GM12878 (cell line): Measurements from ENCODE around the gene CHCHD3.

Experiments
- ASH2L ChIP-seq: fragments of 300-600, 200-600 bp; sonication (generic); IDR thresholded peaks from 2 replicates; pipeline ENCODE4 v1.6.1; 2017; ENCODE audit warnings: low read depth, mild to moderate bottlenecking, borderline replicate concordance
- ATF3 ChIP-seq: IDR thresholded peaks from 2 replicates; pipeline ENCODE4 v1.6.1; 2011; ENCODE audit warnings: low read depth, mild to moderate bottlenecking, low read length, moderate library complexity, borderline replicate concordance; ENCODE audit errors: extremely low read depth
- BMI1 ChIP-seq: fragments of 450-650 bp; IDR thresholded peaks from 2 replicates; pipeline ENCODE4 v1.6.1; 2016; ENCODE audit warnings: mild to moderate bottlenecking, moderate library complexity, borderline replicate concordance
- CTCF ChIP-seq, 3 experiments: IDR thresholded peaks in 2 of 3; conservative IDR thresholded peaks in 1 of 3; 2 replicates each; pipeline ENCODE4 v1.5.1; 2011; ENCODE audit warnings: low read depth in 3 of 3, low read length in 3 of 3, mild to moderate bottlenecking in 3 of 3, control low read depth in 2 of 3, moderate library complexity in 2 of 3, inconsistent platforms in 1 of 3, mixed read lengths in 1 of 3; ENCODE audit not compliant: control insufficient read depth in 2 of 3, insufficient read depth in 1 of 3; ENCODE audit errors: extremely low read depth in 1 of 3
- HDAC2 ChIP-seq: fragments of 200-600 bp; sonication (generic); IDR thresholded peaks from 2 replicates; pipeline ENCODE4 v1.6.1; 2017
- JUND ChIP-seq: IDR thresholded peaks from 2 replicates; pipeline ENCODE4 v1.6.1; 2012; ENCODE audit warnings: low read depth, mild to moderate bottlenecking, low read length, improper control_type of control experiment, moderate library complexity
- KLF5 ChIP-seq: fragments of 450-650 bp; IDR thresholded peaks from 2 replicates; pipeline ENCODE4 v1.6.1; 2014; ENCODE audit warnings: mild to moderate bottlenecking; ENCODE audit not compliant: partially characterized antibody
- LARP7 ChIP-seq: fragments of 450-650 bp; IDR thresholded peaks from 2 replicates; pipeline ENCODE4 v1.6.1; 2017; ENCODE audit warnings: mild to moderate bottlenecking
- MEF2A ChIP-seq: IDR thresholded peaks from 2 replicates; pipeline ENCODE4 v1.6.1; 2011; ENCODE audit warnings: low read depth, mild to moderate bottlenecking, low read length, moderate library complexity; ENCODE audit not compliant: insufficient read depth
- NR2F1 ChIP-seq: fragments of 450-650 bp; conservative IDR thresholded peaks from 2 replicates; pipeline ENCODE4 v1.6.1; 2017; ENCODE audit warnings: mild to moderate bottlenecking
- POLR2A ChIP-seq: IDR thresholded peaks from 2 replicates; pipeline ENCODE4 v1.6.1; 2011; ENCODE audit warnings: low read depth, mild to moderate bottlenecking, low read length
- ZNF274 ChIP-seq: IDR thresholded peaks from one replicate; pipeline ENCODE4 v1.8.0; 2011; ENCODE audit not compliant: insufficient read length, insufficient read depth

GRCh38 chr7:132855901-132856300, 226.0 kb downstream of the CHCHD3 start:
- TF ChIP-seq HDAC2 (no peak), MEF2A (no peak), CTCF (IDR thresholded peaks at IDR 0.05 in 2 of 3, conservative IDR thresholded peaks at IDR 0.05 in 1 of 3; ENCODE audit: control insufficient read depth in 2 of 3, extremely low read depth in 1 of 3, insufficient read depth in 1 of 3, low read depth in 3 of 3, low read length in 3 of 3) (no peak), ATF3 (no peak), ASH2L (no peak), NR2F1 (no peak), KLF5 (no peak), JUND (no peak), POLR2A (no peak), ZNF274 (no peak), LARP7 (no peak), BMI1 (no peak)
